Heart left ventricle (tissue), 16 donors: ENCODE results near the gene HOXB6. TPM values are rescaled to one million over a fixed set of nuclear protein-coding genes. Genes with fewer than 3 reads are reported as not detected.

ENCODE experiments used
- ATAC-seq, 4 donors: fragments of 200-7000 bp; cut with Tn5 transposase; one replicate each; pipeline ENCODE4 v1.9.1; 2020 to 2022; ENCODE audit warnings: moderate library complexity in 4 of 4, mild to moderate bottlenecking in 3 of 4, moderate number of reproducible peaks in 1 of 4
- DNase-seq, 5 donors: peaks; one replicate each; pipeline ENCODE4 v3.0.0-alpha.2; 2020
- H3K27ac ChIP-seq, 12 donors: fragments of 200-600 bp; sonication (generic) in 4 of 12; one replicate each; pipeline versions ENCODE4 v1.5.0 to v1.8.0; 2016 to 2022; ENCODE audit warnings: mild to moderate bottlenecking in 2 of 12
- H3K27me3 ChIP-seq, 9 donors: fragments of 200-600 bp; sonication (generic) in 2 of 9; one replicate each; pipeline versions ENCODE4 v1.5.1 to v1.8.0; 2016 to 2022; ENCODE audit warnings: mild to moderate bottlenecking in 3 of 9
- H3K36me3 ChIP-seq, 9 donors: fragments of 200-600 bp; sonication (generic) in 2 of 9; one replicate each; pipeline versions ENCODE4 v1.5.0 to v1.8.0; 2018 to 2022; ENCODE audit warnings: mild to moderate bottlenecking in 2 of 9
- H3K4me1 ChIP-seq, 12 donors: fragments of 200-600 bp; sonication (generic) in 4 of 12; one replicate each; pipeline versions ENCODE4 v1.5.0 to v1.8.0; 2016 to 2022; ENCODE audit warnings: mild to moderate bottlenecking in 3 of 12
- H3K4me3 ChIP-seq, 12 donors: fragments of 200-600 bp; sonication (generic) in 4 of 12; one replicate each; pipeline versions ENCODE4 v1.5.0 to v1.8.0; 2017 to 2022; ENCODE audit warnings: mild to moderate bottlenecking in 9 of 12, moderate library complexity in 4 of 12
- H3K9me3 ChIP-seq, 12 donors: fragments of 200-600 bp; sonication (generic) in 4 of 12; one replicate each; pipeline versions ENCODE4 v1.5.0 to v1.8.0; 2016 to 2022; ENCODE audit warnings: mild to moderate bottlenecking in 1 of 12
- CTCF ChIP-seq, 12 donors: fragments of 200-600 bp; sonication (generic) in 4 of 12; IDR thresholded peaks; one replicate each; pipeline versions ENCODE4 v1.5.0 to v1.8.0; 2018 to 2022; ENCODE audit warnings: antibody characterized with exemption in 12 of 12, mild to moderate bottlenecking in 5 of 12
- POLR2A ChIP-seq, 2 donors: fragments of 450-650 bp; IDR thresholded peaks; one replicate each; pipeline ENCODE4 v1.6.1; 2017; ENCODE audit warnings: antibody characterized with exemption in 2 of 2, mild to moderate bottlenecking in 2 of 2, moderate library complexity in 2 of 2
- WGBS, 4 donors: extraction: QIAGEN DNeasy Blood & Tissue Kit in 2 of 4; methylation state at CpG; one replicate each; pipeline versions ENCODE4 v1.1.5 to v1.1.7; 2013 to 2018; 5-methylcytosine and 5-hydroxymethylcytosine counted together
- intact Hi-C, 10 donors: fragments of 100-400 bp; cut with DNase I; formaldehyde crosslinking; loops; one replicate each; pipeline versions ENCODE4 v1.11.1 to v1.14.2; 2022
- polyA plus RNA-seq, 2 donors: library from polyadenylated mRNA; stranded (reverse); fragments of 200-250 nt; gene quantifications; one replicate each; pipeline ENCODE4 v1.2.3, GENCODE V29; 2013
- total RNA-seq, 9 donors: library from RNA; depleted of rRNA in 2 of 9; stranded (reverse); fragments of >200 nt in 2 of 9; fragmentation: NEBNext Ultra II Directional in 3 of 9; extraction: Animal tissue kit (Norgen Biotek cat#: 25700) in 3 of 9; gene quantifications; one replicate each; pipeline versions ENCODE4 v1.1.0 to v1.2.4, GENCODE V29; 2016 to 2023
- donor health status: ischemic (EF 13 %, LVEDD 7.1; RV severe dilation, severe dysfunction).
- donor health status: healthy with polysubstance abuse.
- donor health status: DM: no; HTN: yes; CAD: no.
- donor health status: DM: no; HTN: no; CAD: no.
- donor health status: ischemic (EF 25% LVEDD 6.9; RV normal size, moderate dysfunction).
- donor health status: ischemic (EF 25% LVEDD 5.7; RV mildly dilated, moderate dysfunction).
- donor health status: healthy.
- donor health status: DM: yes; HTN: yes; CAD: no.
- donor health status: ischemic (EF 35%, LVEDD 5.7; RV mildly dilated, moderate dysfunction).
- donor health status: nonischemic (EF 11% LVEDD 7.7; RV severe dilation, severe dysfunction).
- donor health status: DM: yes; HTN: yes; CAD: no.
- donor health status: PGD.
- donor health status: ischemic (EF 29% LVEDD 5.4; RV normal size, mild dysfunction).
- donor health status: nonischemic (EF 23%, LVEDD 6.1; RV moderate dilation, normal function).

HOXB6 gene
- total and polyA plus RNA-seq, 11 donors, result 0.30 to 2.0 (median 0.54) TPM; not detected in 1

DNA sequence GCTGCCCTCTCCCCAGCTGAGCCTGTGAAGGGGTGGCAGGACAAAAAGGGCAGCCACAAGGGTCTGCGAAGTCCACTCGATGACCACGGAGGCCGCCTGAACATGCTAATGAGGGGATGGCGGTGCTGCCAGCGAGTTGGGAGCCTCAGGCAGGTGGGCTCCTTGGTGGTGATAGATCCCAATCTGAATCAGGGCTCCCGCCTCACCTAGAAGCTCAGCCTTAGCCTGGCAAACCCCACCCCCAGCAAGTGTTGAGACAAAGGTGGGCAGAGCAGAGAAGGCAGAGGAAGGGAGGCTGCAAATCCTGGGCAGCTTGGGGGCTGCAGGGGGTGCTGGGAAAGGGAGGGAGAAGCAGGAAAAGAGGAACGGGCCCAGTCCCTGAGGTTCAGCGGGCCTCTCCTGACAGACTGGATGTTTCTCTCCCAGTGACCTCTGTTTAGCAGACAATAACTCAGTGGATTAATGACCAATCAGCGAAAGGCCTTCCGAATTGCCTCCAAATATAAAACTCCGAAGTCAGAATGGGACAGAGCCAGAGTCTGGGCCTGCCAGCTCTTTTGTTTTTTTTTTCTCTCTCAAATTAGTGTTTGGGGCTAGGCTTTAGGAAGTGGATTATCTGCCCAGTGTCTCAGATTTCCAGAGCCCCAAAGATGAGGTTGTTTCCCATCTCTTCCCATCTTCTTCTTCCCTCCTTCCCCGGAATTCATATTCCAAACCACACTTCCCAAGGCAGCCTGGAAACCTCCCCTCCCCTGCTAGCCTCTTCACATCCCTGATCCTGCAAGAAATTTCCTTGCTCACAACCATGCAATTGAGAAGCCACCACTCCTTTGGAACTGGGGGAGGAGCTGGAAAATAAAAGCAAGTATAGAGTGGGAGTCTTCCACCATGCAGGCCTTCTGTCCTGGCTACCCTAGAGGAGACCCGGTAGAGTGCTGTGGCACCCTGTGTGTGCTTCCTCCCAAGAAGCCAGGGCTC is 44.7 kb downstream of the HOXB6 start:
- no peaks in the 10 kb centered on the region for H3K9me3 ChIP-seq
- DNase-seq (no peak), ATAC-seq (no peak)
- intact Hi-C loops, result no loop called here
- H3K4me3 ChIP-seq, result no peak overlapping the region
- 42 to 58% (median 50%) methylated on average over 14 of the region's 14 CpGs for WGBS, 4 donors
- H3K4me1 ChIP-seq, result peaks cover 0 to 28% (median 0%) of the 10 kb centered on the region in 12 donors
- no peaks in the 10 kb centered on the region for H3K36me3 ChIP-seq
- no peak for TF ChIP-seq CTCF (IDR thresholded peaks at IDR 0.05)
- TF ChIP-seq POLR2A (IDR thresholded peaks at IDR 0.05), result no peak
- peak overlapping the region in 1 of 12 donors; percentile 90 for H3K27ac ChIP-seq
- H3K27me3 ChIP-seq, result peaks cover 9 to 94% (median 51%) of the 10 kb centered on the region in 9 donors

- no peaks in the 10 kb centered on the region for H3K36me3 ChIP-seq
- TF ChIP-seq CTCF (IDR thresholded peaks at IDR 0.05), result no peak
- TF ChIP-seq POLR2A (IDR thresholded peaks at IDR 0.05), result no peak
- H3K4me3 ChIP-seq, result no peak overlapping the region
- DNase-seq, result no peak
- peaks cover 0 to 27% (median under 1%) of the 10 kb centered on the region in 12 donors for H3K4me1 ChIP-seq
- WGBS, 4 donors, result 39 to 59% (median 54%) methylated on average over 16 of the region's 16 CpGs
- H3K27me3 ChIP-seq, result peaks cover 9 to 94% (median 49%) of the 10 kb centered on the region in 9 donors
- intact Hi-C loops, result no loop called here
- no peaks in the 10 kb centered on the region for H3K9me3 ChIP-seq
- peak overlapping the region in 1 of 12 donors; percentile 90 for H3K27ac ChIP-seq
- ATAC-seq, result no peak
Observed at GRCh38 chr17:48559122-48559839, 45.5 kb downstream of the HOXB6 start.

- peaks cover 9 to 94% (median 48%) of the 10 kb centered on the region in 9 donors for H3K27me3 ChIP-seq
- 43 to 56% (median 55%) methylated on average over 2 of the region's 2 CpGs for WGBS, 4 donors
- no peaks in the 10 kb centered on the region for H3K9me3 ChIP-seq
- peak overlapping the region in 1 of 12 donors; percentile 90 for H3K27ac ChIP-seq
- intact Hi-C loops, result no loop called here
- H3K4me3 ChIP-seq, result no peak overlapping the region
- peaks cover 0 to 26% (median 0%) of the 10 kb centered on the region in 12 donors for H3K4me1 ChIP-seq
- no peak for TF ChIP-seq POLR2A (IDR thresholded peaks at IDR 0.05)
- H3K36me3 ChIP-seq, result no peaks in the 10 kb centered on the region
- no peak for DNase-seq
- no peak for ATAC-seq
Observed at GRCh38 chr17:48558831-48559121, 46.0 kb downstream of the HOXB6 start.

DNA sequence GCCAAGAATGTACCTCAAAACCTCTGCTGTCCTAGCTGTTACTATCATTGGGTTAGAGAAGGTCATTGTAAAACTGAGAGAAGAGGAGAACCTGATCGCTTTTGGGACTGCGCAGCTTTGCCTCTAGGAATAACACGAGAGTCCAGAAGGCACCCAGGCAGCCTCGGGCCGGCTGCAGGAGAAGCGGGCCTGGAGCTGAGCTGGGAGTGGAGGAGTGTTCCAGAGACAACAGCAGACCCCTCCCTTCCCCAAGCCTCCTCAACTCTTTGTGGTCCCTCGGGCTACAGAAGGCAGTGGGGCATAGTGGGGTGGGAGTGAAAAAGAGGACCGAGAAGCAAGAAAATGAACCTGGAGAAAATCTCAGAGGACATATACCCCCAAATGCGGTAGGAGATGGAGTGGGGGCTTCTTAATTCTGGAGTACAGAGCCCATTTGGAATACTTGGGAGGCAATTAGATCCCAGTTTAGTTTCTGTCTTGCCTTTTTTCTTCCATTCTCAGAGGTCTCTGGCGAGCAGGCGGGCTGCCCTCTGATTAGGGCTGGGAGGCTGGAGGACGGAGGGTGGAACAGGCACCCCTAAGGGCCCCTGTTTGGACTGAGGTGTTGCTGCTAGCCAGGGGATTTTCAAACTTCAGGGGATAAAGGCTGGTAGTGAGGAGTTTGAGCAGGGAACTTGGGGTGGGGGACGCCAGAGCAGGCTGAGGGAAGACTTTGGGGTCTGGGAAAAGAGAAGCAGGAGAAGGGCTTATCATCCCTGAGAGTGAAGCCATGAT is 46.5 kb downstream of the HOXB6 start:
- TF ChIP-seq CTCF (IDR thresholded peaks at IDR 0.05), result no peak
- no peak for TF ChIP-seq POLR2A (IDR thresholded peaks at IDR 0.05)
- intact Hi-C loops, result no loop called here
- no peak for ATAC-seq
- Histone ChIP-seq H3K4me1 (peaks cover 0 to 26% (median 0%) of the 10 kb centered on the region in 12 donors), H3K27ac (peak overlapping the region in 1 of 12 donors; percentile 90), H3K4me3 (no peak overlapping the region), H3K27me3 (peaks cover 9 to 94% (median 48%) of the 10 kb centered on the region in 9 donors), H3K9me3 (no peaks in the 10 kb centered on the region), H3K36me3 (no peaks in the 10 kb centered on the region)
- 45 to 59% (median 49%) methylated on average over 13 of the region's 13 CpGs for WGBS, 4 donors
- DNase-seq, result no peak
